Smooth muscle cell (in vitro differentiated cells): ENCODE measurements around the gene POGZ. TPM values are rescaled to one million over a fixed set of nuclear protein-coding genes. Genes with fewer than 3 reads are reported as not detected.

Experiments used
- DNase-seq: peaks from one replicate; lab custom pipeline; 2025; ENCODE audit not compliant: unreplicated experiment; lab: John Stamatoyannopoulos, UW
- H2AFZ ChIP-seq: fragments of 200-600 bp; sonication (generic); 2 replicates; pipeline ENCODE4 v1.6.0; 2016; ENCODE audit warnings: antibody characterized with exemption, low read depth, mild to moderate bottlenecking
- H3F3A ChIP-seq: fragments of 200-600 bp; sonication (generic); 2 replicates; pipeline ENCODE4 v1.6.0; 2017; ENCODE audit warnings: antibody characterized with exemption, low read depth
- H3K27ac ChIP-seq: fragments of 200-600 bp; sonication (generic); 2 replicates; pipeline ENCODE4 v1.5.1; 2016; ENCODE audit warnings: low read depth, mild to moderate bottlenecking
- H3K27me3 ChIP-seq: fragments of 200-600 bp; sonication (generic); 2 replicates; pipeline ENCODE4 v1.6.1; 2016; ENCODE audit warnings: low read depth, mild to moderate bottlenecking
- H3K36me3 ChIP-seq: fragments of 200-600 bp; sonication (generic); 2 replicates; pipeline ENCODE4 v1.5.1; 2016; ENCODE audit warnings: low read depth
- H3K4me1 ChIP-seq: fragments of 200-600 bp; sonication (generic); 2 replicates; pipeline ENCODE4 v1.5.1; 2016; ENCODE audit warnings: low read depth
- H3K4me2 ChIP-seq: fragments of 200-600 bp; sonication (generic); 2 replicates; pipeline ENCODE4 v1.6.0; 2016; ENCODE audit warnings: mild to moderate bottlenecking
- H3K4me3 ChIP-seq: fragments of 200-600 bp; sonication (generic); 2 replicates; pipeline ENCODE4 v1.5.1; 2016; ENCODE audit warnings: mild to moderate bottlenecking
- H3K79me2 ChIP-seq: fragments of 200-600 bp; sonication (generic); 2 replicates; pipeline ENCODE4 v1.6.0; 2016; ENCODE audit warnings: low read depth, mild to moderate bottlenecking
- H3K9ac ChIP-seq: fragments of 200-600 bp; sonication (generic); 2 replicates; pipeline ENCODE4 v1.6.0; 2016; ENCODE audit warnings: low read depth
- H3K9me3 ChIP-seq: fragments of 200-600 bp; sonication (generic); replicated peaks from 2 replicates; pipeline ENCODE4 v1.5.1; 2016; ENCODE audit warnings: low read depth
- H4K20me1 ChIP-seq: fragments of 200-600 bp; sonication (generic); 2 replicates; pipeline ENCODE4 v1.6.0; 2016; ENCODE audit warnings: low read depth
- WGBS: methylation state at CpG from one replicate; pipeline ENCODE4 v1.1.7; 2016; ENCODE audit warnings: low lambda C conversion rate; 5-methylcytosine and 5-hydroxymethylcytosine counted together
- polyA plus RNA-seq: library from polyadenylated mRNA; unstranded; fragments of >200 nt; fragmentation: Nextera tagmentation; extraction: Ambion mirVana; gene quantifications from 2 replicates; pipeline ENCODE4 v1.2.1, GENCODE V29; 2016
- total RNA-seq: library from RNA; depleted of rRNA; stranded (reverse); fragments of >200 nt; gene quantifications from 2 replicates; pipeline ENCODE4 v1.2.3, GENCODE V29; 2014
- TF ChIP-seq, protein P1 (sequence below): fragments of 200-600 bp; sonication (generic); IDR thresholded peaks from 2 replicates; pipeline ENCODE4 v1.5.1; 2017; ENCODE audit warnings: borderline replicate concordance, mild to moderate bottlenecking, antibody characterized with exemption; ENCODE audit not compliant: insufficient read depth, poor library complexity, severe bottlenecking

The POGZ gene
- total and polyA plus RNA-seq, 2 experiments from 2014 or later, result 20.5 to 40.9 TPM

DNA sequence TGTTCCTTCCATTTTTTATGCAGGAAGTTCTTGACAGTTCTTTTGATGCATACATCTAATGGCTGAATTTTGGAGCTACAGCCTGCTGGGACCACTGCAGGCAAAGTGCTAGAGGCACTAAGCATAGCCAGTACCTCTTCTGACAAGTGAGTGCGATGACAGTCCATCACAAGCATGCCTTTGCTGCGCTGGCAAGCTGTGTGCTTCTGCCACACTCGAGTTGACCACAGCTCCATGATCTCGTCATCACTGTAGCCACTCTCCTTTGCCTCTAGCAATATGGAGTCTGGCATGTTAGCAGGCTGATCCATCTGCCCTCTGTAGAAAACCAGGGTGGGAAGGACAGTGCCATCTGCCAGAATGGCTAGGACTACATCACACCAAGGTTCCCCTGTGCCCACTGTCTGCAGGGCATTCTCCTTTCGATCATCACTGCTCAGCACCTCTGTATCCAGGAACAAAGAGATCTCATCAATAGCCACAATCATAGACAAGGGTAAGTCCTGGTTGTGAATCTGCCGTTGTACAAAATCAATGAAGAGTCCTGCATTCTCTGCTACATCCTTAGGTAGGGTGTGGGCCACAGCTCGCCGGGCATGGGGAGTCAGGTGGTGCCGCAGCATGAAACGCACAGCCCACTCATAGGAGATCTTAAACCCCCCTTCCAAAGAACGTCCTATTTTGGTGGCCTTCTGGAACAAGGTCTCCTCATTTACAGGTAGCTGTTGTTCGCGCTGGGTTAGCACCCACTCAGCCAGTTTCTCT is 53.9 kb downstream of the POGZ start:
- Histone ChIP-seq H3K79me2 (peaks cover 6% of the 10 kb centered on the region), H3F3A (peaks cover 47% of the 10 kb centered on the region), H3K27ac (no peak overlapping the region), H3K4me2 (no peak overlapping the region), H4K20me1 (peaks cover 23% of the 10 kb centered on the region), H3K27me3 (no peaks in the 10 kb centered on the region), H3K9me3 (no peaks in the 10 kb centered on the region), H3K36me3 (peaks cover 8% of the 10 kb centered on the region), H3K4me1 (peaks cover 6% of the 10 kb centered on the region), H3K9ac (no peak overlapping the region), H3K4me3 (no peak overlapping the region), H2AFZ (no peak overlapping the region)
- DNase-seq, result no peak
- 96% methylated on average over 13 of the region's 13 CpGs for WGBS
- TF ChIP-seq, protein P1, sequence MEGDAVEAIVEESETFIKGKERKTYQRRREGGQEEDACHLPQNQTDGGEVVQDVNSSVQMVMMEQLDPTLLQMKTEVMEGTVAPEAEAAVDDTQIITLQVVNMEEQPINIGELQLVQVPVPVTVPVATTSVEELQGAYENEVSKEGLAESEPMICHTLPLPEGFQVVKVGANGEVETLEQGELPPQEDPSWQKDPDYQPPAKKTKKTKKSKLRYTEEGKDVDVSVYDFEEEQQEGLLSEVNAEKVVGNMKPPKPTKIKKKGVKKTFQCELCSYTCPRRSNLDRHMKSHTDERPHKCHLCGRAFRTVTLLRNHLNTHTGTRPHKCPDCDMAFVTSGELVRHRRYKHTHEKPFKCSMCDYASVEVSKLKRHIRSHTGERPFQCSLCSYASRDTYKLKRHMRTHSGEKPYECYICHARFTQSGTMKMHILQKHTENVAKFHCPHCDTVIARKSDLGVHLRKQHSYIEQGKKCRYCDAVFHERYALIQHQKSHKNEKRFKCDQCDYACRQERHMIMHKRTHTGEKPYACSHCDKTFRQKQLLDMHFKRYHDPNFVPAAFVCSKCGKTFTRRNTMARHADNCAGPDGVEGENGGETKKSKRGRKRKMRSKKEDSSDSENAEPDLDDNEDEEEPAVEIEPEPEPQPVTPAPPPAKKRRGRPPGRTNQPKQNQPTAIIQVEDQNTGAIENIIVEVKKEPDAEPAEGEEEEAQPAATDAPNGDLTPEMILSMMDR, result no peak

DNA sequence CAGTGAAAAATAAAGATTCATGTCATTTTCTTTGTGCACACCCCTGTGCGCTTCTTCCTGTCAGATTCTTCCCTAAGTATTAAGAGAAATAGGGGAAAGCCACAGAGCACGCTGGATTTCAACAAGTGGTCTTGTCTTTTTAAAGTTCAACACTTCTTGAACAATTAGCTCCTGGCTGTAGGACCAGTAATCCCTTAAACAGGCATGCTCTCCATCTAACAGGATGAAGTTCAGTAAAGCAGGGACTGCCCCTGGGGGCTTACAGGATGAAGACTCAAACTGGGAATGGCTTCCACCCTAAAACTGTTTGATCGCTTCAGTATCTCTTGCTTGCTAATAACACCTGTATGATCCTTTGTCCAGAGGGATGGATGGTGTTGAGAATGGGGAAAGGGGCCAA is 55.7 kb downstream of the POGZ start:
- Histone ChIP-seq H3K4me2 (no peak overlapping the region), H3K27me3 (no peaks in the 10 kb centered on the region), H3K79me2 (peaks cover 15% of the 10 kb centered on the region), H3K27ac (peak overlapping the region; percentile 89), H3K9ac (no peak overlapping the region), H4K20me1 (peaks cover 29% of the 10 kb centered on the region), H3K4me3 (no peak overlapping the region), H3K9me3 (no peaks in the 10 kb centered on the region), H3K4me1 (peaks cover 9% of the 10 kb centered on the region), H2AFZ (no peak overlapping the region), H3K36me3 (no peaks in the 10 kb centered on the region), H3F3A (peaks cover 46% of the 10 kb centered on the region)
- 96% methylated on average over 3 of the region's 3 CpGs for WGBS
- DNase-seq, result no peak
- TF ChIP-seq, protein P1, result no peak

DNA sequence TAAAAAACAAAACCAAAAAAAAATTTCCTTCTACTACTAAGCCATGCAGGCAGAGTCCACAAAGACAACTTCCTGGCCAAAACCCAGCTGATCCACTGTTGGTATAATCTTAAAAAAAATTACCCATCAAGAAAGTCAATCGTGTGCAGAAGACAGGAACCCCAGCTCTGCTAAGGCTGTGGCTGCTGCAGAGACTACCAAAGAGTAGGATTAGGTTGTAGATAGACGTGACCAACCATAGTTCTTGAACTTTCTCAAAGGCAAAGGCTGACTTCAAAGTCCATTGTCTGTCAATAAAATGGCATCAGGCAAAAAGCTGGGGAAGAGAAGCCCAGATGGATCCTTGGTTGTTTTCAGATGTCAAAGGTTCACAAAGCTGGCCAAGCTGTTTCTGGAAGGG is 56.5 kb downstream of the POGZ start:
- Histone ChIP-seq H3K27me3 (no peaks in the 10 kb centered on the region), H2AFZ (no peak overlapping the region), H3K27ac (peak overlapping the region; percentile 89), H3K4me1 (peaks cover 9% of the 10 kb centered on the region), H3K79me2 (peaks cover 15% of the 10 kb centered on the region), H3K36me3 (no peaks in the 10 kb centered on the region), H3F3A (peaks cover 42% of the 10 kb centered on the region), H3K4me2 (no peak overlapping the region), H4K20me1 (peaks cover 29% of the 10 kb centered on the region), H3K9ac (no peak overlapping the region), H3K4me3 (no peak overlapping the region), H3K9me3 (no peaks in the 10 kb centered on the region)
- TF ChIP-seq, protein P1, result no peak
- no peak for DNase-seq
- WGBS, result 85% methylated on average over 2 of the region's 2 CpGs

DNA sequence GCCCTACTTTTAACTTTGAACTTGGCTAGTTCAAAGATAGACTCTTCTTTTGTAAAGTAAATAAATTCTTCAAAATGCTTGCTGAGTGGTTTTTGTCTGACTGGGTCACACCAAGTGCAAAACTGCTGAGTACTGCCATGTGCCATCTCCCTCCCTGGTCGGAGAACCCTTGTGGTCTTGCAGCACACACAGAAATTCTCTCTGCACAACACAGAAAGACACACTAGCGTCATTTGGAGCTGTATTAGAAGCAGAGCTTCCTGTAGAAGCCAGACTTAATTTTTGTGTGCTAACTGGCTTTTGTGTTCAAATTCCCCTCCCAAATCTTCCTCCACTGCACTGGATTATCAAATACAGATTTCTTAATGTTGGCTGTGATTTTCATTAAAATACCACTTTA is 57.4 kb downstream of the POGZ start:
- Histone ChIP-seq H2AFZ (no peak overlapping the region), H3K79me2 (peaks cover 15% of the 10 kb centered on the region), H3K4me2 (no peak overlapping the region), H3F3A (peaks cover 42% of the 10 kb centered on the region), H3K27ac (peak overlapping the region; percentile 89), H3K36me3 (no peaks in the 10 kb centered on the region), H3K9ac (no peak overlapping the region), H3K27me3 (no peaks in the 10 kb centered on the region), H3K4me3 (no peak overlapping the region), H3K9me3 (no peaks in the 10 kb centered on the region), H4K20me1 (peaks cover 29% of the 10 kb centered on the region), H3K4me1 (peaks cover 9% of the 10 kb centered on the region)
- no peak for DNase-seq
- TF ChIP-seq, protein P1, result no peak
- WGBS, result 85% methylated on average over 2 of the region's 2 CpGs
